ENCODE data around the gene NR1I3. TPM values are rescaled to one million over a fixed set of nuclear protein-coding genes. Genes with fewer than 3 reads are reported as not detected.

NR1I3 gene
- total RNA-seq, 2 donors from 2014 or later, result not detected

GRCh38 chr1:161227196-161227871 lies 10.7 kb downstream of the NR1I3 start:
- peak; percentile 84 to 90 (median 87) for DNase-seq
- no peaks in the 10 kb centered on the region for H3K36me3 ChIP-seq (replicated peaks in 1 of 2; ENCODE audit: insufficient read depth in 1 of 2, low read depth in 2 of 2)
- ATAC-seq, result peak; percentile 56
- peaks cover 32% of the 10 kb centered on the region for H3K4me1 ChIP-seq
- intact Hi-C loops (cut with DNase I), result no loop called here
- 40 to 43% methylated on average over 11 of the region's 11 CpGs for WGBS, 2 donors
- H3K27me3 ChIP-seq, result no peaks in the 10 kb centered on the region
- no peaks in the 10 kb centered on the region for H3K9me3 ChIP-seq
- H3K4me3 ChIP-seq, result no peak overlapping the region
- peak overlapping the region in 1 of 4 donors; percentile 46 for H3K27ac ChIP-seq
- TF ChIP-seq POLR2A (IDR thresholded peaks at IDR 0.05), result no peak
- peak; percentile 81 to 90 (median 86) for TF ChIP-seq CTCF (IDR thresholded peaks at IDR 0.05)

GRCh38 chr1:161226759-161227158 lies 11.2 kb downstream of the NR1I3 start:
- TF ChIP-seq CTCF (IDR thresholded peaks at IDR 0.05) (no peak), POLR2A (IDR thresholded peaks at IDR 0.05) (no peak)
- no peak overlapping the region for H3K4me3 ChIP-seq
- H3K9me3 ChIP-seq, result no peaks in the 10 kb centered on the region
- H3K4me1 ChIP-seq, result peaks cover 32% of the 10 kb centered on the region
- H3K27ac ChIP-seq, result no peak overlapping the region
- intact Hi-C loops (cut with DNase I), result no loop called here
- H3K27me3 ChIP-seq, result no peaks in the 10 kb centered on the region
- no peak for DNase-seq
- 60 to 70% methylated on average over 3 of the region's 3 CpGs for WGBS, 2 donors
- H3K36me3 ChIP-seq (replicated peaks in 1 of 2; ENCODE audit: insufficient read depth in 1 of 2, low read depth in 2 of 2), result no peaks in the 10 kb centered on the region
- no peak for ATAC-seq

- no peak for ATAC-seq
- intact Hi-C loops (cut with DNase I), result no loop called here
- Histone ChIP-seq H3K4me3 (peak overlapping the region; percentile 43 to 68), H3K4me1 (peaks cover 32% of the 10 kb centered on the region), H3K27me3 (no peaks in the 10 kb centered on the region), H3K36me3 (replicated peaks in 1 of 2; ENCODE audit: insufficient read depth in 1 of 2, low read depth in 2 of 2) (no peaks in the 10 kb centered on the region), H3K9me3 (no peaks in the 10 kb centered on the region), H3K27ac (no peak overlapping the region)
- no peak for DNase-seq
- 9 to 24% methylated on average over 14 to 15 of the region's 15 CpGs for WGBS, 2 donors
- TF ChIP-seq POLR2A (IDR thresholded peaks at IDR 0.05) (no peak), CTCF (IDR thresholded peaks at IDR 0.05) (no peak)
These were observed 11.7 kb downstream of the NR1I3 start for GRCh38 chr1:161226320-161226711.

GRCh38 chr1:161225534-161226319 lies 12.3 kb downstream of the NR1I3 start, which contains the start of gene TOMM40L:
Gene TOMM40L (plus strand): TSS chr1:161226060. CDS start chr1:161226490, 430 bp downstream.
- peak within 1 kb of the TSS; percentile 43 to 68 for H3K4me3 ChIP-seq
- 10 to 15% methylated on average over 16 of the region's 16 CpGs for WGBS, 2 donors
- peak; percentile 87 to 95 (median 89) for DNase-seq
- H3K27me3 ChIP-seq, result no peaks in the 10 kb centered on the region
- intact Hi-C loops (cut with DNase I), result no loop called here
- H3K36me3 ChIP-seq (replicated peaks in 1 of 2; ENCODE audit: insufficient read depth in 1 of 2, low read depth in 2 of 2), result no peaks in the 10 kb centered on the region
- TF ChIP-seq POLR2A (IDR thresholded peaks at IDR 0.05) (peak in 2 of 3 donors; percentile 21 to 24), CTCF (IDR thresholded peaks at IDR 0.05) (peak in 4 of 7 experiments; percentile 34 to 41 (median 37))
- H3K4me1 ChIP-seq, result peaks cover 32% of the 10 kb centered on the region
- peak within 1 kb of the TSS in 1 of 4 donors; percentile 21 for H3K27ac ChIP-seq
- H3K9me3 ChIP-seq, result no peaks in the 10 kb centered on the region
- ATAC-seq, result peak; percentile 95
